Activated T-cell treated with anti-CD3 and anti-CD28 coated beads for 24 hours (primary cell): ENCODE data around the gene UCMA.

Experiments
- DNase-seq: peaks from one replicate; pipeline ENCODE4 v3.0.0-alpha.2; 2020; ENCODE audit warnings: low read depth

Gene UCMA

GRCh38 chr10:13187135-13187534 lies 47.0 kb downstream of the UCMA start:
- DNase-seq: no peak

GRCh38 chr10:13184730-13185514 lies 49.3 kb downstream of the UCMA start:
- no peak for DNase-seq

GRCh38 chr10:13184276-13184675 lies 49.9 kb downstream of the UCMA start:
- no peak for DNase-seq

- no peak for DNase-seq
Measured at GRCh38 chr10:13183625-13184024, 50.5 kb downstream of the UCMA start.

GRCh38 chr10:13182424-13182823 lies 51.8 kb downstream of the UCMA start:
- no peak for DNase-seq

GRCh38 chr10:13180788-13181187 lies 53.4 kb downstream of the UCMA start:
- no peak for DNase-seq

GRCh38 chr10:13173616-13174015 lies 60.6 kb downstream of the UCMA start:
- DNase-seq: no peak
